T-cell (primary cell): Measurements from ENCODE around the gene ANO9. TPM values are rescaled to one million over a fixed set of nuclear protein-coding genes. Genes with fewer than 3 reads are reported as not detected.
"Not testable (repeated sequence)": the region's sequence is repeated elsewhere in the genome, so short reads cannot be mapped to it uniquely, and the experiment has no call there.

Experiments used
- ATAC-seq, 4 experiments: fragments of 200-7000 bp in 3 of 4; fragments of 150-1000 bp in 1 of 4; cut with Tn5 transposase; replicated peaks in 1 of 4; 1 replicate in 3 of 4; 2 replicates in 1 of 4; pipeline ENCODE4 v1.10.0; 2021; ENCODE audit warnings: moderate library complexity in 3 of 4, mild to moderate bottlenecking in 2 of 4, moderate number of reproducible peaks in 1 of 4
- CTCF ChIA-PET, 2 donors: fragments of 300-600 bp; sonication (Branson Sonifier 250); formaldehyde crosslinking; loops; one replicate each; lab custom pipeline; 2022; ENCODE audit warnings: antibody characterized with exemption in 2 of 2; lab: Charles Lee
- POLR2A ChIA-PET, 2 donors: fragments of 300-600 bp; sonication (Branson Sonifier 250); formaldehyde crosslinking; loops; one replicate each; lab custom pipeline; 2022; ENCODE audit warnings: antibody characterized with exemption in 2 of 2; lab: Charles Lee
- DNase-seq, 35 experiments: peaks; one replicate each; pipeline versions ENCODE4 v3.0.0 to v3.0.0-alpha.2; 2013 to 2023
- H3K27ac ChIP-seq: one replicate; pipeline ENCODE4 v1.5.1; 2013; ENCODE audit warnings: low read length
- H3K27me3 ChIP-seq, 2 experiments: replicated peaks in 1 of 2; 1 replicate in 1 of 2; 2 replicates in 1 of 2; pipeline versions ENCODE4 v1.6.1 to v1.7.0; 2013; ENCODE audit warnings: low read length in 1 of 2, mixed read lengths in 1 of 2; ENCODE audit not compliant: control insufficient read depth in 2 of 2, insufficient read depth in 2 of 2; ENCODE audit errors: extremely low read depth in 1 of 2
- H3K36me3 ChIP-seq, 2 donors: 1 replicate in 1 of 2; 2 replicates in 1 of 2; pipeline versions ENCODE4 v1.6.1 to v1.7.0; 2013; ENCODE audit warnings: low read length in 1 of 2; ENCODE audit not compliant: control insufficient read depth in 2 of 2, insufficient read depth in 1 of 2; ENCODE audit errors: extremely low read depth in 1 of 2
- H3K4me1 ChIP-seq, 2 experiments: 1 replicate in 1 of 2; 2 replicates in 1 of 2; pipeline versions ENCODE4 v1.6.1 to v1.7.0; 2013; ENCODE audit warnings: low read length in 2 of 2, mixed read lengths in 1 of 2; ENCODE audit not compliant: insufficient read depth in 2 of 2, control insufficient read depth in 1 of 2; ENCODE audit errors: extremely low read depth in 1 of 2
- H3K4me3 ChIP-seq, 2 donors: 1 replicate in 1 of 2; 2 replicates in 1 of 2; pipeline versions ENCODE4 v1.5.1 to v1.7.0; 2013; ENCODE audit warnings: mild to moderate bottlenecking in 2 of 2, low read length in 1 of 2, moderate library complexity in 1 of 2; ENCODE audit not compliant: control insufficient read depth in 1 of 2; ENCODE audit errors: extremely low read depth in 1 of 2
- H3K9me3 ChIP-seq: 2 replicates; pipeline ENCODE4 v1.7.0; 2013
- H3K27ac Mint-ChIP-seq, 2 donors: one replicate each; pipeline ENCODE4 v1.8.0; 2020 to 2021; ENCODE audit warnings: mild to moderate bottlenecking in 2 of 2, mixed read lengths in 2 of 2
- H3K27me3 Mint-ChIP-seq, 2 donors: one replicate each; pipeline ENCODE4 v1.8.0; 2021 to 2022; ENCODE audit warnings: mixed read lengths in 2 of 2
- H3K36me3 Mint-ChIP-seq: one replicate; pipeline ENCODE4 v1.8.0; 2021; ENCODE audit warnings: mixed read lengths
- H3K4me1 Mint-ChIP-seq, 3 donors: one replicate each; pipeline ENCODE4 v1.8.0; 2020 to 2022; ENCODE audit warnings: mixed read lengths in 3 of 3, mild to moderate bottlenecking in 1 of 3
- H3K4me3 Mint-ChIP-seq, 3 donors: one replicate each; pipeline ENCODE4 v1.8.0; 2020 to 2022; ENCODE audit warnings: mild to moderate bottlenecking in 3 of 3, mixed read lengths in 3 of 3, moderate library complexity in 3 of 3
- H3K9me3 Mint-ChIP-seq, 3 donors: one replicate each; pipeline ENCODE4 v1.8.0; 2020 to 2022; ENCODE audit warnings: mixed read lengths in 3 of 3
- WGBS: methylation state at CpG from one replicate; pipeline ENCODE4 v1.1.5; 2013; ENCODE audit warnings: missing lambda C conversion rate; ENCODE audit not compliant: insufficient coverage; 5-methylcytosine and 5-hydroxymethylcytosine counted together
- total RNA-seq, 35 experiments: library from RNA in 6 of 35; stranded (reverse) in 6 of 35; fragments of 120-200 nt in 1 of 35; gene quantifications; one replicate each; pipeline versions ENCODE4 v1.2.1 to v1.2.4 and lab custom pipeline; 2013 to 2026

The ANO9 gene
- total RNA-seq, 5 donors from 2014 or later (not counting 1 experiment from before 2014, with no cell fraction given), result 103 to 128 (median 120) TPM

- POLR2A ChIA-PET, H3K4me3 ChIP-seq, H3K36me3 ChIP-seq, H3K4me3 Mint-ChIP-seq, H3K27ac Mint-ChIP-seq, H3K27me3 Mint-ChIP-seq, CTCF ChIA-PET, H3K9me3 ChIP-seq, H3K36me3 Mint-ChIP-seq, ATAC-seq, H3K9me3 Mint-ChIP-seq, DNase-seq, H3K27ac ChIP-seq: not testable (repeated sequence)
- Histone ChIP-seq H3K27me3 (peaks cover 0 to 36% of the 10 kb centered on the region in 2 experiments), H3K4me1 (peaks cover 0 to 31% of the 10 kb centered on the region in 2 experiments)
- WGBS, result no CpG with 5 or more reads among the region's 52 CpGs
- peaks cover 4 to 11% (median 7%) of the 10 kb centered on the region in 3 donors for H3K4me1 Mint-ChIP-seq
Measured at GRCh38 chr11:401196-401595, 40.6 kb downstream of the ANO9 start.

DNA sequence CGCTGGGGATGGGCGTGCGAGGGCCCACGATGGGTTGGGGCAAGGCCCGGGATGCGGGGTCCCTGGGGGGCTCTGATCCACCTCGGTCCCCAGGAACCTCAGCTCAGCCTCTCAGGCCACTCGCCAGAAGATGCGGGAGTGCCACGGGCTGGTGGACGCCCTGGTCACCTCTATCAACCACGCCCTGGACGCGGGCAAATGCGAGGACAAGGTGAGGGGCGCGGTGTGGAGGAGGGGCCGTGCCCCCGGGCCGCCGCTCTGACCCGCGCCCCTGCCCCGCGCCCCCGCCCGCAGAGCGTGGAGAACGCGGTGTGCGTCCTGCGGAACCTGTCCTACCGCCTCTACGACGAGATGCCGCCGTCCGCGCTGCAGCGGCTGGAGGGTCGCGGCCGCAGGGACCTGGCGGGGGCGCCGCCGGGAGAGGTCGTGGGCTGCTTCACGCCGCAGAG is 41.5 kb downstream of the ANO9 start:
- Histone ChIP-seq H3K27ac (no peak overlapping the region), H3K36me3 (peaks cover 0 to 3% of the 10 kb centered on the region in 2 donors), H3K4me1 (peaks cover 0 to 24% of the 10 kb centered on the region in 2 experiments), H3K4me3 (no peak overlapping the region), H3K9me3 (no peaks in the 10 kb centered on the region), H3K27me3 (peaks cover 0 to 44% of the 10 kb centered on the region in 2 experiments)
- H3K27ac Mint-ChIP-seq, result no peak overlapping the region
- POLR2A ChIA-PET, result no interaction called here
- WGBS, result 57% methylated on average over 42 of the region's 50 CpGs
- no peaks in the 10 kb centered on the region for H3K36me3 Mint-ChIP-seq
- DNase-seq (no peak), ATAC-seq (no peak)
- CTCF ChIA-PET, result no interaction called here
- peaks cover 0 to 9% of the 10 kb centered on the region in 2 donors for H3K27me3 Mint-ChIP-seq
- H3K4me1 Mint-ChIP-seq, result peaks cover under 1 to 8% (median 4%) of the 10 kb centered on the region in 3 donors
- H3K9me3 Mint-ChIP-seq, result no peaks in the 10 kb centered on the region
- peak overlapping the region in 1 of 3 donors; percentile 47 for H3K4me3 Mint-ChIP-seq

GRCh38 chr11:399731-400211 is 42.0 kb downstream of the ANO9 start:
- peaks cover 0 to under 1% of the 10 kb centered on the region in 2 donors for H3K36me3 ChIP-seq
- peaks cover 0 to 49% of the 10 kb centered on the region in 2 experiments for H3K27me3 ChIP-seq
- Mint-ChIP-seq H3K36me3 (no peaks in the 10 kb centered on the region), H3K27ac (no peak overlapping the region), H3K4me1 (peaks cover 0 to 5% (median 2%) of the 10 kb centered on the region in 3 donors), H3K27me3 (peaks cover 0 to 9% of the 10 kb centered on the region in 2 donors), H3K4me3 (peak overlapping the region in 1 of 3 donors; percentile 47), H3K9me3 (no peaks in the 10 kb centered on the region)
- POLR2A ChIA-PET, result no interaction called here
- CTCF ChIA-PET, result no interaction called here
- ATAC-seq (no peak), DNase-seq (no peak)
- WGBS, result 82% methylated on average over 18 of the region's 21 CpGs
- peaks cover 0 to 20% of the 10 kb centered on the region in 2 experiments for H3K4me1 ChIP-seq
- H3K27ac ChIP-seq, result no peak overlapping the region
- H3K9me3 ChIP-seq, result no peaks in the 10 kb centered on the region
- no peak overlapping the region for H3K4me3 ChIP-seq

DNA sequence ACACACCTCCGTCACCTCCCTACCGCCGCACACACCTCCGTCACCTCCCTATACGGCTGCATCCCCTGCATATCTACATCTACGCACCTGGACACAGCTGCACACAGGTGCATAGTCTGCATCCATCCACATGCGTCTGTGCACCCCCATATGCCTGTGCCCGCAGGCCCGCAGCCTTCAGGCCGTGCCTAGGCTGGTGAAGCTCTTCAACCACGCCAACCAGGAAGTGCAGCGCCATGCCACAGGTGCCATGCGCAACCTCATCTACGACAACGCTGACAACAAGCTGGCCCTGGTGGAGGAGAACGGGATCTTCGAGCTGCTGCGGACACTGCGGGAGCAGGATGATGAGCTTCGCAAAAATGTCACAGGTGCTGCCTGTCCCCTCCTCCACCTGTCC is 43.0 kb downstream of the ANO9 start:
- no peak overlapping the region for H3K27ac ChIP-seq
- H3K4me3 ChIP-seq, result no peak overlapping the region
- ATAC-seq (no peak), DNase-seq (no peak)
- Mint-ChIP-seq H3K9me3 (no peaks in the 10 kb centered on the region), H3K27ac (no peak overlapping the region), H3K4me1 (peaks cover 0 to 5% (median 2%) of the 10 kb centered on the region in 3 donors), H3K4me3 (no peak overlapping the region), H3K27me3 (peaks cover 0 to 9% of the 10 kb centered on the region in 2 donors), H3K36me3 (no peaks in the 10 kb centered on the region)
- WGBS, result 90% methylated on average over 20 of the region's 20 CpGs
- H3K36me3 ChIP-seq, result no peaks in the 10 kb centered on the region
- H3K9me3 ChIP-seq, result no peaks in the 10 kb centered on the region
- POLR2A ChIA-PET, result no interaction called here
- H3K27me3 ChIP-seq, result peaks cover 0 to 44% of the 10 kb centered on the region in 2 experiments
- H3K4me1 ChIP-seq, result peaks cover 0 to 19% of the 10 kb centered on the region in 2 experiments
- CTCF ChIA-PET, result interaction anchor here in 1 of 2 donors (0.6 kb wide), 1 partner anchor 57 kb away, joined by 3 read pairs; no protein-coding TSS in a partner anchor

DNA sequence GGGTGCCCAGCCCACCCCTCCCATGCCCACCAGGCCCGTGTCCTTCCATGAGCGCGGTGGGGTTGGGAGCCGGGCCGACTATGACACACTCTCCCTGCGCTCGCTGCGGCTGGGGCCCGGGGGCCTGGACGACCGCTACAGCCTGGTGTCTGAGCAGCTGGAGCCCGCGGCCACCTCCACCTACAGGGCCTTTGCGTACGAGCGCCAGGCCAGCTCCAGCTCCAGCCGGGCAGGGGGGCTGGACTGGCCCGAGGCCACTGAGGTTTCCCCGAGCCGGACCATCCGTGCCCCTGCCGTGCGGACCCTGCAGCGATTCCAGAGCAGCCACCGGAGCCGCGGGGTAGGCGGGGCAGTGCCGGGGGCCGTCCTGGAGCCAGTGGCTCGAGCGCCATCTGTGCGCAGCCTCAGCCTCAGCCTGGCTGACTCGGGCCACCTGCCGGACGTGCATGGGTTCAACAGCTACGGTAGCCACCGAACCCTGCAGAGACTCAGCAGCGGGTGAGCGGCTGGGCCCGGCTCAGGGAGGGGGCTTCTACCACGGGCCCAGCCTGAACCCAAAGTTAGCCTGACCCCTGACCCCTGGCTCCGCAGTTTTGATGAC is 44.8 kb downstream of the ANO9 start:
- ATAC-seq, result peak in 3 of 4 experiments; percentile 46 to 86 (median 83)
- DNase-seq, result peak in 17 of 35 experiments; percentile 27 to 62 (median 42)
- H3K9me3 ChIP-seq, result no peaks in the 10 kb centered on the region
- H3K4me1 ChIP-seq, result peaks cover 0 to 19% of the 10 kb centered on the region in 2 experiments
- no peak overlapping the region for H3K27ac ChIP-seq
- Mint-ChIP-seq H3K4me1 (peaks cover 0 to 5% (median 2%) of the 10 kb centered on the region in 3 donors), H3K27ac (no peak overlapping the region), H3K36me3 (no peaks in the 10 kb centered on the region), H3K27me3 (peaks cover 0 to 9% of the 10 kb centered on the region in 2 donors), H3K9me3 (no peaks in the 10 kb centered on the region), H3K4me3 (peak overlapping the region in 2 of 3 donors; percentile 17 to 58)
- peaks cover 0 to 42% of the 10 kb centered on the region in 2 experiments for H3K27me3 ChIP-seq
- CTCF ChIA-PET, result interaction anchor here in 1 of 2 donors (0.7 to 1.8 kb wide), 3 partner anchors 10 to 146 kb away, joined by 3 to 7 read pairs (median 3); no protein-coding TSS in a partner anchor
- H3K4me3 ChIP-seq, result peak overlapping the region; percentile 37 to 40
- whole genome bisulfite sequencing, result 60% methylated on average over 43 of the region's 43 CpGs
- H3K36me3 ChIP-seq, result no peaks in the 10 kb centered on the region
- POLR2A ChIA-PET, result interaction anchor here in 1 of 2 donors (1.5 kb wide), 1 partner anchor 10 kb away, joined by 4 read pairs; no protein-coding TSS in a partner anchor

DNA sequence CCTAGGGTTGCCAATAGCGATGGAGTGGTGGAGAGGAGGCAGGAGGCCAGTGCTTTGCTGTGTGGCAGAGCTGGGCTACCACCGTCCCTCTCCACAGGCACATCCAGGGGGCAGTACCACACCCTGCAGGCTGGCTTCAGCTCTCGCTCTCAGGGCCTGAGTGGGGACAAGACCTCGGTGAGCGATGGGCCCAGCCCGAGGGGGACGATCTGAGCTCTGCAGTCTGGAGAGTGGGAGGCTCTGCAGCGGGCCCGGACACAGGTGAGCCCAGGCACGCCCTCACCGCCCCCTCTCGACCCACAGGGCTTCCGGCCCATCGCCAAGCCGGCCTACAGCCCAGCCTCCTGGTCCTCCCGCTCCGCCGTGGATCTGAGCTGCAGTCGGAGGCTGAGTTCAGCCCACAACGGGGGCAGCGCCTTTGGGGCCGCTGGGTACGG is 45.3 kb downstream of the ANO9 start:
- H3K9me3 ChIP-seq, result no peaks in the 10 kb centered on the region
- CTCF ChIA-PET, result interaction anchor here in 1 of 2 donors (0.7 to 1.8 kb wide), 3 partner anchors 10 to 145 kb away, joined by 3 to 7 read pairs (median 3); no protein-coding TSS in a partner anchor
- POLR2A ChIA-PET, result interaction anchor here in 1 of 2 donors (1.5 kb wide), 1 partner anchor 10 kb away, joined by 4 read pairs; no protein-coding TSS in a partner anchor
- DNase-seq (peak in 2 of 35 experiments; percentile 21 to 42), ATAC-seq (peak; percentile 15 to 63 (median 42))
- no peak overlapping the region for H3K27ac ChIP-seq
- peaks cover 0 to 9% of the 10 kb centered on the region in 2 donors for H3K27me3 Mint-ChIP-seq
- no peaks in the 10 kb centered on the region for H3K9me3 Mint-ChIP-seq
- peak overlapping the region in 2 of 3 donors; percentile 17 to 58 for H3K4me3 Mint-ChIP-seq
- H3K36me3 ChIP-seq, result no peaks in the 10 kb centered on the region
- peaks cover 0 to 5% (median 2%) of the 10 kb centered on the region in 3 donors for H3K4me1 Mint-ChIP-seq
- H3K27me3 ChIP-seq, result peaks cover 0 to 42% of the 10 kb centered on the region in 2 experiments
- H3K4me1 ChIP-seq, result peaks cover 0 to 19% of the 10 kb centered on the region in 2 experiments
- no peak overlapping the region for H3K27ac Mint-ChIP-seq
- H3K4me3 ChIP-seq, result peak overlapping the region; percentile 37 to 40
- H3K36me3 Mint-ChIP-seq, result no peaks in the 10 kb centered on the region
- WGBS, result 61% methylated on average over 22 of the region's 23 CpGs
